B cell (primary cell): ENCODE results near the gene HTR2B.

Source experiments
- CTCF ChIP-seq: fragments of 200-600 bp; IDR thresholded peaks from one replicate; pipeline ENCODE4 v1.8.0; 2022; ENCODE audit warnings: antibody characterized with exemption, mild to moderate bottlenecking
- EZH2 ChIP-seq: IDR thresholded peaks from 2 replicates; pipeline ENCODE4 v1.6.1; 2012; ENCODE audit warnings: borderline replicate concordance, low read depth, mild to moderate bottlenecking, moderate library complexity, low read length; ENCODE audit not compliant: insufficient read depth, poor library complexity, severe bottlenecking

GRCh38 chr2:231118614-231118942, 6.3 kb downstream of the HTR2B start:
- TF ChIP-seq CTCF, result no peak
- no peak for TF ChIP-seq EZH2
